Neural cell (in vitro differentiated cells): ENCODE measurements around the gene FARP2. TPM values are rescaled to one million over a fixed set of nuclear protein-coding genes. Genes with fewer than 3 reads are reported as not detected.

ENCODE experiments used
- H2AFZ ChIP-seq: fragments of 200-600, 300-800 bp; sonication (generic), shearing (Covaris generic); 2 replicates; pipeline ENCODE4 v1.6.0; 2014; ENCODE audit warnings: low read depth, mild to moderate bottlenecking, antibody characterized with exemption, low read length, moderate library complexity
- H3F3A ChIP-seq: fragments of 200-600 bp; shearing (Covaris generic); 2 replicates; pipeline ENCODE4 v1.6.1; 2016; ENCODE audit warnings: mild to moderate bottlenecking, moderate library complexity, mixed read lengths, antibody characterized with exemption, low read length; ENCODE audit not compliant: insufficient read depth, poor library complexity, severe bottlenecking
- H3K27ac ChIP-seq: fragments of 200-600, 300-800 bp; sonication (generic), shearing (Covaris generic); 2 replicates; pipeline ENCODE4 v1.5.1; 2014; ENCODE audit warnings: mild to moderate bottlenecking, low read length, moderate library complexity
- H3K27me3 ChIP-seq: fragments of 300-800, 200-600 bp; sonication (generic), shearing (Covaris generic); 2 replicates; pipeline ENCODE4 v1.6.0; 2014; ENCODE audit warnings: mild to moderate bottlenecking, low read depth, low read length, moderate library complexity; ENCODE audit not compliant: insufficient read depth
- H3K36me3 ChIP-seq: fragments of 300-800, 200-600 bp; sonication (generic), shearing (Covaris generic); 2 replicates; pipeline ENCODE4 v1.5.1; 2014; ENCODE audit warnings: mild to moderate bottlenecking, antibody characterized with exemption, low read length, moderate library complexity; ENCODE audit not compliant: insufficient read depth
- H3K4me2 ChIP-seq: fragments of 300-800, 200-600 bp; sonication (generic), shearing (Covaris generic); 2 replicates; pipeline ENCODE4 v1.6.0; 2014; ENCODE audit warnings: mild to moderate bottlenecking, low read length
- H3K4me3 ChIP-seq: fragments of 300-800, 200-600 bp; sonication (generic), shearing (Covaris generic); 2 replicates; pipeline ENCODE4 v1.5.1; 2014; ENCODE audit warnings: mild to moderate bottlenecking, low read length, moderate library complexity
- H3K79me2 ChIP-seq: fragments of 200-600 bp; shearing (Covaris generic); replicated peaks from 2 replicates; pipeline ENCODE4 v1.6.0; 2014; ENCODE audit warnings: mild to moderate bottlenecking, low read length, moderate library complexity; ENCODE audit not compliant: insufficient read depth
- H3K9ac ChIP-seq: fragments of 300-800, 200-600 bp; sonication (generic), shearing (Covaris generic); 2 replicates; pipeline ENCODE4 v1.6.1; 2016; ENCODE audit warnings: mild to moderate bottlenecking, low read length, mixed read lengths
- H3K9me2 ChIP-seq: fragments of 200-600 bp; shearing (Covaris generic); 2 replicates; pipeline ENCODE4 v1.6.1; 2016; ENCODE audit warnings: mild to moderate bottlenecking, low read length, mixed read lengths; ENCODE audit not compliant: insufficient read depth
- H3K9me3 ChIP-seq: fragments of 200-600, 300-800 bp; sonication (generic), shearing (Covaris generic); 2 replicates; pipeline ENCODE4 v1.6.1; 2016; ENCODE audit warnings: mild to moderate bottlenecking, mixed run types, low read length, moderate library complexity, mixed read lengths
- H4K20me1 ChIP-seq: fragments of 200-600 bp; shearing (Covaris generic); 2 replicates; pipeline ENCODE4 v1.6.1; 2016; ENCODE audit warnings: mild to moderate bottlenecking, mixed run types; ENCODE audit not compliant: insufficient read depth
- EP300 ChIP-seq: fragments of 450-650 bp; conservative IDR thresholded peaks from 2 replicates; pipeline ENCODE4 v1.6.1; 2014; ENCODE audit warnings: antibody characterized with exemption, mild to moderate bottlenecking, moderate library complexity; ENCODE audit not compliant: poor library complexity, severe bottlenecking
- EZH2 ChIP-seq: fragments of 200-600, 300-800 bp; shearing (Covaris generic), sonication (generic); IDR thresholded peaks from 2 replicates; pipeline ENCODE4 v1.6.1; 2014; ENCODE audit warnings: antibody characterized with exemption, low read length, borderline replicate concordance, mild to moderate bottlenecking; ENCODE audit not compliant: insufficient read depth, poor library complexity, severe bottlenecking
- MXI1 ChIP-seq: fragments of 450-650 bp; conservative IDR thresholded peaks from 2 replicates; pipeline ENCODE4 v1.6.1; 2014; ENCODE audit warnings: antibody characterized with exemption, mild to moderate bottlenecking; ENCODE audit not compliant: poor library complexity, severe bottlenecking
- POLR2AphosphoS5 ChIP-seq: IDR thresholded peaks from 2 replicates; pipeline ENCODE4 v1.6.1; 2012
- RAD21 ChIP-seq: fragments of 450-650 bp; conservative IDR thresholded peaks from 2 replicates; pipeline ENCODE4 v1.6.1; 2014; ENCODE audit warnings: antibody characterized with exemption, mild to moderate bottlenecking, moderate library complexity
- SMC3 ChIP-seq: fragments of 450-650 bp; conservative IDR thresholded peaks from 2 replicates; pipeline ENCODE4 v1.6.1; 2014; ENCODE audit warnings: antibody characterized with exemption, mild to moderate bottlenecking, moderate library complexity; ENCODE audit not compliant: poor library complexity
- TAF1 ChIP-seq: IDR thresholded peaks from 2 replicates; pipeline ENCODE4 v1.6.1; 2012; ENCODE audit warnings: low read depth
- polyA plus RNA-seq: library from polyadenylated mRNA; depleted of rRNA; stranded (reverse); fragments of >200 nt; gene quantifications from 2 replicates; pipeline ENCODE4 v1.2.3, GENCODE V29; 2014
- TF ChIP-seq, protein P1 (sequence below): IDR thresholded peaks from 2 replicates; pipeline ENCODE4 v1.6.1; 2012; ENCODE audit warnings: borderline replicate concordance
- TF ChIP-seq, protein P2 (sequence below): fragments of 450-650 bp; IDR thresholded peaks from 2 replicates; pipeline ENCODE4 v1.5.1; 2014; ENCODE audit warnings: antibody characterized with exemption, mild to moderate bottlenecking, moderate library complexity; ENCODE audit not compliant: poor library complexity, severe bottlenecking

The FARP2 gene
- polyA plus RNA-seq, 1 donor from 2014 or later, result 13.3 TPM

DNA sequence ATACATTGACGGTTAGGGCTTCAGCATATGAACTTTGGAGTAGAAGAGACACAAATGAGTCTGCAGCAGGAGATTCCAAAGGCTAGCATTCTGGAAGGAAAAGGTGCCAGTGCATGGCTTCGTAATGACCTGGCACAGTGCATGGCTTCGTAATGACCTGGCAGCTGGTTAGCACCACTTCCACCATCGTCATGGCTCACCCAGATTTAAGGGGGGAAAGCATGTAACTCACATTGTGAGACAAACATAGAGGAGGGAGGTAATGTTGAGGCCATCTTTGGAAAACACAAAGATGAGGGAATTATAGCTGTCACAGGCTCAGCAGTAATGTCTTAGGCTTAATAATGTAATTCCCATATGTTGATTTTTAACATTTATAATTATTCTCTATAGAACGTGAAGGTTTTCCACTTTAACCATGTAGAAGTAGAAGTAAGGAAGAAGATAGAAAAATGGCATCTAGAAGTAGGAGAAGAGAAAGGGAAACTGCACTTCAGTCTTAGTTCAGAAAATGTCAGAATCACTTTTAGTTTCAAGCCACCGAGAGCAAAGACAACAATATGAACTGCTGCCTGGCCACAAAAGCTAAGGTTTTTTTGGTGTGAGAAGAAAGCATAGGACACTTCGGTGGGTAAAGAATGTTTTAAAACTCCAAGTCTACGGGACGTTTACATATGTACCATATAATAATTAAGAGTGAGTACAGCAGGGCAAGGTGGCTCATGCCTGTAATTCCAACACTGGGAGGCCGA, 159.1 kb downstream of the FARP2 start:
- H3K9me3 ChIP-seq, result no peaks in the 10 kb centered on the region
- H3K9ac ChIP-seq, result no peak overlapping the region
- no peaks in the 10 kb centered on the region for H3K9me2 ChIP-seq
- H3F3A ChIP-seq, result no peaks in the 10 kb centered on the region
- no peaks in the 10 kb centered on the region for H4K20me1 ChIP-seq
- H3K36me3 ChIP-seq, result no peaks in the 10 kb centered on the region
- no peaks in the 10 kb centered on the region for H3K79me2 ChIP-seq
- TF ChIP-seq EZH2 (no peak), TAF1 (no peak), SMC3 (no peak), RAD21 (no peak), POLR2AphosphoS5 (no peak), EP300 (no peak), MXI1 (no peak)
- TF ChIP-seq, protein P1, sequence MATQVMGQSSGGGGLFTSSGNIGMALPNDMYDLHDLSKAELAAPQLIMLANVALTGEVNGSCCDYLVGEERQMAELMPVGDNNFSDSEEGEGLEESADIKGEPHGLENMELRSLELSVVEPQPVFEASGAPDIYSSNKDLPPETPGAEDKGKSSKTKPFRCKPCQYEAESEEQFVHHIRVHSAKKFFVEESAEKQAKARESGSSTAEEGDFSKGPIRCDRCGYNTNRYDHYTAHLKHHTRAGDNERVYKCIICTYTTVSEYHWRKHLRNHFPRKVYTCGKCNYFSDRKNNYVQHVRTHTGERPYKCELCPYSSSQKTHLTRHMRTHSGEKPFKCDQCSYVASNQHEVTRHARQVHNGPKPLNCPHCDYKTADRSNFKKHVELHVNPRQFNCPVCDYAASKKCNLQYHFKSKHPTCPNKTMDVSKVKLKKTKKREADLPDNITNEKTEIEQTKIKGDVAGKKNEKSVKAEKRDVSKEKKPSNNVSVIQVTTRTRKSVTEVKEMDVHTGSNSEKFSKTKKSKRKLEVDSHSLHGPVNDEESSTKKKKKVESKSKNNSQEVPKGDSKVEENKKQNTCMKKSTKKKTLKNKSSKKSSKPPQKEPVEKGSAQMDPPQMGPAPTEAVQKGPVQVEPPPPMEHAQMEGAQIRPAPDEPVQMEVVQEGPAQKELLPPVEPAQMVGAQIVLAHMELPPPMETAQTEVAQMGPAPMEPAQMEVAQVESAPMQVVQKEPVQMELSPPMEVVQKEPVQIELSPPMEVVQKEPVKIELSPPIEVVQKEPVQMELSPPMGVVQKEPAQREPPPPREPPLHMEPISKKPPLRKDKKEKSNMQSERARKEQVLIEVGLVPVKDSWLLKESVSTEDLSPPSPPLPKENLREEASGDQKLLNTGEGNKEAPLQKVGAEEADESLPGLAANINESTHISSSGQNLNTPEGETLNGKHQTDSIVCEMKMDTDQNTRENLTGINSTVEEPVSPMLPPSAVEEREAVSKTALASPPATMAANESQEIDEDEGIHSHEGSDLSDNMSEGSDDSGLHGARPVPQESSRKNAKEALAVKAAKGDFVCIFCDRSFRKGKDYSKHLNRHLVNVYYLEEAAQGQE, result no peak
- TF ChIP-seq, protein P2, sequence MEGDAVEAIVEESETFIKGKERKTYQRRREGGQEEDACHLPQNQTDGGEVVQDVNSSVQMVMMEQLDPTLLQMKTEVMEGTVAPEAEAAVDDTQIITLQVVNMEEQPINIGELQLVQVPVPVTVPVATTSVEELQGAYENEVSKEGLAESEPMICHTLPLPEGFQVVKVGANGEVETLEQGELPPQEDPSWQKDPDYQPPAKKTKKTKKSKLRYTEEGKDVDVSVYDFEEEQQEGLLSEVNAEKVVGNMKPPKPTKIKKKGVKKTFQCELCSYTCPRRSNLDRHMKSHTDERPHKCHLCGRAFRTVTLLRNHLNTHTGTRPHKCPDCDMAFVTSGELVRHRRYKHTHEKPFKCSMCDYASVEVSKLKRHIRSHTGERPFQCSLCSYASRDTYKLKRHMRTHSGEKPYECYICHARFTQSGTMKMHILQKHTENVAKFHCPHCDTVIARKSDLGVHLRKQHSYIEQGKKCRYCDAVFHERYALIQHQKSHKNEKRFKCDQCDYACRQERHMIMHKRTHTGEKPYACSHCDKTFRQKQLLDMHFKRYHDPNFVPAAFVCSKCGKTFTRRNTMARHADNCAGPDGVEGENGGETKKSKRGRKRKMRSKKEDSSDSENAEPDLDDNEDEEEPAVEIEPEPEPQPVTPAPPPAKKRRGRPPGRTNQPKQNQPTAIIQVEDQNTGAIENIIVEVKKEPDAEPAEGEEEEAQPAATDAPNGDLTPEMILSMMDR, result no peak
- H2AFZ ChIP-seq, result no peak overlapping the region
- no peaks in the 10 kb centered on the region for H3K27me3 ChIP-seq
- H3K27ac ChIP-seq, result no peak overlapping the region
- H3K4me2 ChIP-seq, result no peak overlapping the region
- H3K4me3 ChIP-seq, result no peak overlapping the region

GRCh38 chr2:241516520-241516965, 160.5 kb downstream of the FARP2 start:
- TF ChIP-seq SMC3 (no peak), RAD21 (no peak), POLR2AphosphoS5 (no peak), TAF1 (no peak), MXI1 (no peak), EZH2 (no peak), EP300 (no peak)
- TF ChIP-seq, protein P2, result no peak
- TF ChIP-seq, protein P1, result no peak

More at GRCh38 chr2:241516520-241516965, 160.5 kb downstream of the FARP2 start:
- Histone ChIP-seq H3K9me2 (no peaks in the 10 kb centered on the region), H3K4me3 (no peak overlapping the region), H3K27ac (no peak overlapping the region), H3K9me3 (no peaks in the 10 kb centered on the region), H3K36me3 (no peaks in the 10 kb centered on the region), H2AFZ (no peak overlapping the region), H3K79me2 (no peaks in the 10 kb centered on the region), H4K20me1 (no peaks in the 10 kb centered on the region), H3K9ac (no peak overlapping the region), H3F3A (no peaks in the 10 kb centered on the region), H3K4me2 (no peak overlapping the region), H3K27me3 (no peaks in the 10 kb centered on the region)
